ENCODE results near the gene XXYLT1.

XXYLT1 gene

GRCh38 chr3:195181741-195182469 lies 89.1 kb downstream of the XXYLT1 start:
- no peak for ATAC-seq

GRCh38 chr3:195181113-195181498 lies 89.9 kb downstream of the XXYLT1 start:
- TF ChIP-seq GLIS3 (CRISPR knock-in tag; IDR thresholded peaks at IDR 0.05): no peak
- no peak for TF ChIP-seq ZFP30 (CRISPR knock-in tag; IDR thresholded peaks at IDR 0.05)
- TF ChIP-seq TOX (CRISPR knock-in tag; IDR thresholded peaks at IDR 0.05; ENCODE audit: borderline replicate concordance): no peak
- TF ChIP-seq CREB5 (CRISPR knock-in tag; IDR thresholded peaks at IDR 0.05; ENCODE audit: low read depth): no peak
- no peak for TF ChIP-seq CSDC2 (CRISPR knock-in tag; IDR thresholded peaks at IDR 0.05)
- no peak for TF ChIP-seq PATZ1 (CRISPR knock-in tag; IDR thresholded peaks at IDR 0.05; ENCODE audit: borderline replicate concordance)
- TF ChIP-seq RARB (CRISPR knock-in tag; IDR thresholded peaks at IDR 0.05): no peak
- no peak for TF ChIP-seq POU6F1 (CRISPR knock-in tag; IDR thresholded peaks at IDR 0.05; ENCODE audit: borderline replicate concordance, low read depth)
- no peak for TF ChIP-seq ZC3H10 (CRISPR knock-in tag; IDR thresholded peaks at IDR 0.05)
- TF ChIP-seq ISL1 (CRISPR knock-in tag; IDR thresholded peaks at IDR 0.05): no peak
- TF ChIP-seq CSRNP3 (CRISPR knock-in tag; IDR thresholded peaks at IDR 0.05): no peak
- no peak for TF ChIP-seq TCF4 (CRISPR knock-in tag; IDR thresholded peaks at IDR 0.05; ENCODE audit: borderline replicate concordance)
- no peak for TF ChIP-seq PPARA (CRISPR knock-in tag; IDR thresholded peaks at IDR 0.05; ENCODE audit: borderline replicate concordance)
- no peak for TF ChIP-seq OSR1 (CRISPR knock-in tag; IDR thresholded peaks at IDR 0.05)
- TF ChIP-seq ZFP3 (CRISPR knock-in tag; IDR thresholded peaks at IDR 0.05): no peak
- TF ChIP-seq TSHZ2 (CRISPR knock-in tag; IDR thresholded peaks at IDR 0.05): no peak
- ATAC-seq: no peak

More at GRCh38 chr3:195181741-195182469, 89.1 kb downstream of the XXYLT1 start:
- TF ChIP-seq ZFP3 (CRISPR knock-in tag; IDR thresholded peaks at IDR 0.05) (no peak), TCF4 (CRISPR knock-in tag; IDR thresholded peaks at IDR 0.05; ENCODE audit: borderline replicate concordance) (no peak), ZNF565 (CRISPR knock-in tag; conservative IDR thresholded peaks at IDR 0.05; ENCODE audit: low read depth) (no peak), ZNF70 (CRISPR knock-in tag; IDR thresholded peaks at IDR 0.05) (no peak), PATZ1 (CRISPR knock-in tag; IDR thresholded peaks at IDR 0.05; ENCODE audit: borderline replicate concordance) (no peak), SNAI2 (CRISPR knock-in tag; IDR thresholded peaks at IDR 0.05) (no peak), ESRRG (CRISPR knock-in tag; IDR thresholded peaks at IDR 0.05) (no peak), ZNF8 (CRISPR knock-in tag; IDR thresholded peaks at IDR 0.05) (no peak), OSR1 (CRISPR knock-in tag; IDR thresholded peaks at IDR 0.05) (no peak), PPARA (CRISPR knock-in tag; IDR thresholded peaks at IDR 0.05; ENCODE audit: borderline replicate concordance) (no peak), ARNTL (CRISPR knock-in tag; IDR thresholded peaks at IDR 0.05; ENCODE audit: borderline replicate concordance, low read depth) (no peak), CSRNP3 (CRISPR knock-in tag; IDR thresholded peaks at IDR 0.05) (no peak)
